Type B pancreatic cell (in vitro differentiated cells): ENCODE data around the gene CCDC68. TPM values are rescaled to one million over a fixed set of nuclear protein-coding genes. Genes with fewer than 3 reads are reported as not detected.

Source experiments
- DNase-seq: peaks from one replicate; pipeline ENCODE4 v3.0.0; 2021; ENCODE audit warnings: mixed read lengths; ENCODE audit not compliant: unreplicated experiment; ENCODE audit errors: extremely low spot score
- H3K27ac Mint-ChIP-seq: 2 replicates; pipeline ENCODE4 v1.8.0; 2021; ENCODE audit warnings: mild to moderate bottlenecking, mixed read lengths
- H3K27me3 Mint-ChIP-seq: 2 replicates; pipeline ENCODE4 v1.8.0; 2021; ENCODE audit warnings: mixed read lengths
- H3K36me3 Mint-ChIP-seq: 2 replicates; pipeline ENCODE4 v1.8.0; 2021; ENCODE audit warnings: mixed read lengths
- H3K4me1 Mint-ChIP-seq: one replicate; pipeline ENCODE4 v1.8.0; 2021; ENCODE audit warnings: mixed read lengths; ENCODE audit not compliant: unreplicated experiment
- H3K4me3 Mint-ChIP-seq: 2 replicates; pipeline ENCODE4 v1.8.0; 2021; ENCODE audit warnings: mild to moderate bottlenecking, mixed read lengths
- H3K9me3 Mint-ChIP-seq: 2 replicates; pipeline ENCODE4 v1.8.0; 2021; ENCODE audit warnings: mixed read lengths
- total RNA-seq: library from RNA; stranded (reverse); gene quantifications from 2 replicates; pipeline ENCODE4 v1.2.1, GENCODE V29; 2021; ENCODE audit warnings: low replicate concordance
- TF ChIP-seq, protein P1 (sequence below): fragments of 200-600 bp; sonication (generic); conservative IDR thresholded peaks from 2 replicates; pipeline ENCODE4 v1.5.0; 2021; ENCODE audit warnings: antibody characterized with exemption, mild to moderate bottlenecking

CCDC68 gene
- total RNA-seq, 1 donor from 2014 or later, result not detected

DNA sequence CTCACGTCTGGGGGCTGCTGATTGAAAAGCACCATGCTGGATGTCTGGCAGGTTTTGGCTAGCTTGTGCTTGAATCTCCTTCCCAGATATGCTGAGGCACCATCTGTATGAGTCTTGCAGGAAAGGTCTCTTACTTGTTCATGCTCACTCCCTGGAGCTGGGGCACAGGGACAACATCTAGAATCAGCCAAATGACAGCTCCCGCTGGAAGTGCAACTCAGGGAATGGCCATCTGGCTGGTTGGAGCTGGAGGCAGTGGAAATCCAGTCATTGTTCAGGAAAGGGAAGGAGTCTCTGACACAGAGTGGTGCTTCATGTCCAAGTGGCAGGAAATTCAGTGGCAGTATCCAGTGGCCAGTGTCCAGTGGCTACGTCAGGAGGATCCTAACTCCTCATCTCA lies 9.7 kb downstream of the CCDC68 start:
- H3K36me3 Mint-ChIP-seq, result no peaks in the 10 kb centered on the region
- no peaks in the 10 kb centered on the region for H3K9me3 Mint-ChIP-seq
- DNase-seq, result no peak
- H3K4me3 Mint-ChIP-seq, result no peak overlapping the region
- TF ChIP-seq, protein P1, sequence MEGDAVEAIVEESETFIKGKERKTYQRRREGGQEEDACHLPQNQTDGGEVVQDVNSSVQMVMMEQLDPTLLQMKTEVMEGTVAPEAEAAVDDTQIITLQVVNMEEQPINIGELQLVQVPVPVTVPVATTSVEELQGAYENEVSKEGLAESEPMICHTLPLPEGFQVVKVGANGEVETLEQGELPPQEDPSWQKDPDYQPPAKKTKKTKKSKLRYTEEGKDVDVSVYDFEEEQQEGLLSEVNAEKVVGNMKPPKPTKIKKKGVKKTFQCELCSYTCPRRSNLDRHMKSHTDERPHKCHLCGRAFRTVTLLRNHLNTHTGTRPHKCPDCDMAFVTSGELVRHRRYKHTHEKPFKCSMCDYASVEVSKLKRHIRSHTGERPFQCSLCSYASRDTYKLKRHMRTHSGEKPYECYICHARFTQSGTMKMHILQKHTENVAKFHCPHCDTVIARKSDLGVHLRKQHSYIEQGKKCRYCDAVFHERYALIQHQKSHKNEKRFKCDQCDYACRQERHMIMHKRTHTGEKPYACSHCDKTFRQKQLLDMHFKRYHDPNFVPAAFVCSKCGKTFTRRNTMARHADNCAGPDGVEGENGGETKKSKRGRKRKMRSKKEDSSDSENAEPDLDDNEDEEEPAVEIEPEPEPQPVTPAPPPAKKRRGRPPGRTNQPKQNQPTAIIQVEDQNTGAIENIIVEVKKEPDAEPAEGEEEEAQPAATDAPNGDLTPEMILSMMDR, result no peak
- H3K27ac Mint-ChIP-seq, result no peak overlapping the region
- H3K27me3 Mint-ChIP-seq, result peaks cover 13% of the 10 kb centered on the region
- H3K4me1 Mint-ChIP-seq, result peaks cover 8% of the 10 kb centered on the region

DNA sequence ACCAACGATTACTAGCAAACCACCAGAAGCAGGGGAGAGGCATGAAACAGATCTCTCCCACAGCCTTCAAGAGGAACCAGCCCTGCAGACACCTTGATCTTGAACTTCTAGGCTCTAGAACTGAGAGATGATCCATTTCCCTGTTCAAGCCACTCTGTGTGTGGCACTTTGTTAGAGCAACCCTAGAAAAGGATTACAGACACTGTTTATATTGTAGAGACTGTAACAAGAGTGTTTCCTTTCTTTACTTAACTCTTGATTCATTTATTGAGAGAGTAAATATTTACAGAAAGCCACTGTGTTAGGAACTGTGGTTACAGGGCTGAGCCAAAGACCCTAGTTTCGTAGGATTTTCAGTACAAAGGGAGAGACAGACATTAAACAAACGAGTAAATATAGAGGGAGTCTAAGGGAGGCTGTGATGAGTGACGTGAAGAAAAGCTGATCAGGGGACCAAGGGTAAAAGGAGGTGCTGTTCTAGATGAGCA lies 10.9 kb downstream of the CCDC68 start:
- no peak for DNase-seq
- Mint-ChIP-seq H3K4me3 (no peak overlapping the region), H3K36me3 (no peaks in the 10 kb centered on the region), H3K27ac (peak overlapping the region; percentile 36), H3K9me3 (no peaks in the 10 kb centered on the region), H3K4me1 (peaks cover 8% of the 10 kb centered on the region), H3K27me3 (peaks cover 13% of the 10 kb centered on the region)
- TF ChIP-seq, protein P1, result no peak

DNA sequence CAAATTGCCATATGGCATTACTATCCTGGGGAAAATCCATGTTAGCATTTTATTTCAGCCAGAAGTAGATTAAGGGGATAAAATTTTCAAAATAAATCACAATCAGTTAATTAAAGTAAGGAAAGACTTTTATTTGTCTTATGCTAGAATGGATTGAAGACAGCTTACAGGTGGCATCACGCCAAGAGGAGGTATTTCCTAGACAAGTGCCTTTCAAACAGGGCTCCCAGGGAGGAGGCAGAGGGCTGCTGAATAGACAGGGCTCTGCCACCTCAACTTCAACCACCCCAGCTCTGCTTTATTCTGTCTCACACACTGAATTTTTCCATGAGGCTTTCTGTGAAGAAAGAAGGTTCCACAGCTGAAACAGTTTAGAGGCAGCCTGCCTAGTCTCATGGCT lies 12.2 kb downstream of the CCDC68 start:
- Mint-ChIP-seq H3K27ac (no peak overlapping the region), H3K27me3 (peaks cover 13% of the 10 kb centered on the region), H3K4me1 (peaks cover 8% of the 10 kb centered on the region), H3K36me3 (no peaks in the 10 kb centered on the region), H3K9me3 (no peaks in the 10 kb centered on the region), H3K4me3 (no peak overlapping the region)
- no peak for DNase-seq
- TF ChIP-seq, protein P1, result no peak

DNA sequence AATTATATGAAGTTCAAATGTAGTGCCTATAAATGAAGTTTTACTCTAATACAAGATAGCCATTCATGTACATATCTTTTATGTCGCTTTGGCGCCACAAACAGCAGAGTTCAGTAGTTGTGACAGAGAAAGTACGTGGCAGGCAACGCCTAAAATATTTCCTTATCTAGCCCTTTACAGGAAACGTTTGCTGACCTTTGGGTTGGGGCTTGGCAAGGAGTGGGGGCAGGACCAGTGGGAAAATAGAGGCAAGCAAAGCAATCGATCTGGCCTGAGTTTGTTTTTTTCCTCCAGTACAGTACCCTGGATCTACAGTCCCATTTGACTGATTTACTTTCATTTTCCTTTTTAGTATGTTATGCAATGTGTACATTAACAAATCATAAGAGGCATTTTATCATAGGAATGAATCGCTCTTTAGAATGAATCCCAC lies 13.1 kb downstream of the CCDC68 start:
- H3K4me3 Mint-ChIP-seq, result peak overlapping the region; percentile 8
- H3K27ac Mint-ChIP-seq, result peak overlapping the region; percentile 64

DNA sequence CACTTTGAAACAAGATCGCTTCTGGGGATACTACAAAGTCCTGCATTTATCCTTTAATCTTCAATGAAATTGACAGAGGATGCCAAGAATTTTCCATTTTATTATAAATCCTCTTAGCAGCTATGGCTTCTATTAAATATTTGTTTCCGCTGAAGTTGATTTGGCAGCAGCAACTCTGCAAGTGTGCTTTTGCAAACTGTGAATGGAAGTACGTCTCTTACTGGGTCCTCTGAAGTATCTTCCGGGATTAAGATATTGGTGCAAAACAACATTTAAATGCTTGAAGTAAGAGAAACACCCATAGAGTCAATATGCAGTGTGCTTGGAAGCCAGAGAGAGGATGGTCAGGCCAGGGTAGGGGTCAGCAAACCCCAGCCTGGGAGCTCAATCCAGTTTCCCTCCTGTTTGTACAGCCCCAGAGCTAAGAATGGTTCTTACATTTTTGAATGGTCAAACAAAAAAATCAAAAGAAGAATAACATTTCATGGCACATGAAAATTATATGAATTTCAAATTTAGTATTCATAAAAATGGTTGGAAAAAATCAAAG lies 13.6 kb downstream of the CCDC68 start:
- Mint-ChIP-seq H3K4me3 (no peak overlapping the region), H3K27me3 (peaks cover 13% of the 10 kb centered on the region), H3K4me1 (peaks cover 8% of the 10 kb centered on the region), H3K9me3 (no peaks in the 10 kb centered on the region), H3K36me3 (no peaks in the 10 kb centered on the region), H3K27ac (peak overlapping the region; percentile 64)
- no peak for DNase-seq
- TF ChIP-seq, protein P1, result no peak

More for the DNA sequence above, 13.1 kb downstream of the CCDC68 start:
- Mint-ChIP-seq H3K27me3 (peaks cover 13% of the 10 kb centered on the region), H3K36me3 (no peaks in the 10 kb centered on the region), H3K4me1 (peaks cover 8% of the 10 kb centered on the region), H3K9me3 (no peaks in the 10 kb centered on the region)
- TF ChIP-seq, protein P1, result no peak
- no peak for DNase-seq
